GM21717 (cell line): ENCODE results near the gene PLA2G2E.
"Not testable (repeated sequence)": the region's sequence is repeated elsewhere in the genome, so short reads cannot be mapped to it uniquely, and the experiment has no call there.

Experiments
- ATAC-seq: cut with Tn5 transposase; IDR thresholded peaks from one replicate; pipeline ENCODE4 v1.9.1; 2021; ENCODE audit warnings: mild to moderate bottlenecking, moderate library complexity; ENCODE audit not compliant: unreplicated experiment

PLA2G2E gene

DNA sequence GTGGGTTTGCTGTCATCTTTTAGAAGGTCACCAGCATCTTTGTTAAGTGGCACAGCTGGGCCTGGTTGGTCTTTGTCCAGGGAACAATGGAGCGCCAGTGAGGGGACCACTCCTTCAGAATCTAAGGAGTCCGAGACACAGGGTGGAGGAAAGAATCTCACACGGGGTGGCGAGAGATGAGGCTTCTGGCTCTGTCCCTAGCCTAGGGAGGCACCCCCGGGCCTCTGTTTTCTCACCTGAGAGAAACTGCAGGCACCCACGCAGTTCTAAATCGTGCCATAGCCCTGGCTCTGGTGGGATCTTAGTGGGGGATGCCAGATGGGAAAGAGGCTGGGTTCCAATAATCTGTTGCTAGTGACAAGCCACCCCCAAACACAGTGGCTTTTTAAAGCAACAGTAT lies 10.9 kb upstream of the PLA2G2E start:
- no peak for ATAC-seq

DNA sequence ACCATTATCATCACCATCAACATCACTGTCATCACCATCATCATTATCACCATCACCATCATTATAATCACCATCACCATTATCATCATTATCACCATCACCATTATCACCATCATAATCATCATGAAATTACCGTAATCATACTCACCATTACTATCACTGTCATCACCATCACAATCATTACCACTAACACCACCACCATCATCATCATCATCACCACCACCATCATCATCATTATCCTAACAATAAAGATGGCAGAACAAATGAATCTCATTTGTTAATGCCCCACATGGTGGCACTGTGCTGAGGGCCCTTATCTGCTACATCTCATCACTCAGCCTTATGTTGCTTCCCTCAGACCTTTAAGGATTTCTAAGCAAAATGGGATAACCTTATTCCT lies 9.4 kb upstream of the PLA2G2E start:
- ATAC-seq = no peak

DNA sequence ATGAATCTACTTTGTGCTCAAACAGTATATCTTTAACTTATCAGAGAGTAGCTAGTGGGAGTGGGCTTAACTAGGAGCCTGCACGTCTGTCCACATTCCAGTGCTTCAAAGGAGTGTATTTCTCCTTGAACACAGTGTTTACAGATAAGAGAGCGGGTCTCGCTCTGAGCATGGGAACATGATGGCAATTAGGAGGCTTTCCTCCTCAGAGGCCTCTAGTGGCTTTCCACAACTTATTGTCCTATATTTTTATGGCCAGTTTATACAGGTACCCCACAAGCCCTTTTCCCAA lies 3.7 kb upstream of the PLA2G2E start:
- ATAC-seq = not testable (repeated sequence)

DNA sequence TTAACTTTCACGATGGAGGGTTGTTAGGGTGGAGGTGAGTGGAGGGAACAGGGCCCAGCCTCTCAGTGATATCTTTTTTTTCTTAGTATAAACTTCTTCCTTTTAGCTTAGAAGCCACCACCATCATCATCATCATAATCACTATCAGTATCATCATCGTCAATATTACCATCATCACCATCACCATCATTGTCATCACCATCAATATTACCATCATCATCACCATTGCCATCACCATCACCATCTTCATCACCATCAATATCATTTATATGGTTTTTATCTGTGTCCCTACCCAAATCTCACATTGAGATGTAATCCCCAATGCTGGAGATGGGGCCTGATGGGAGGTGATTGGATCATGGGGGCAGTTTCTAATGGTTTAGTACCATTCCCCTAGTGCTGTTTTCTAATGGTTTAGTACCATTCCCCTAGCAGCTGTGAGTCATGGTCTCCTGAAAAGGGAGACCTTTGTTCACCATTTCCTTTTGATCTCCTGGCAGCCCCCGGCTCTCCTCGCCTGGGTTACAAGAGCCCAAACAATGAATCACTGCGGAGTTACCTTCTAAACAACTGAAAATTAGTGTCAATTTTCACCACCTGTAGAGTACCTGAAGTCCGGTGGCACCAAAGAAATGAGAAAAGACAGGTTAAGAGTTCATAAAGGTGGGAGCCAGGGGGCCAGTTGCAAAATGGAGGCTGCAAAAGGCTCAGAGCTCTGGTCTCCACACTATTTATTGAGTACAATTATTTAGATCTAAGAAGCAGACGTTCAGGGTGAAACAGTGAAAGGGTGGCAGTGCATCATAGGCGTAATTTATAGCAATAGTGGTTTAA lies 3.1 kb upstream of the PLA2G2E start:
- ATAC-seq = no peak

DNA sequence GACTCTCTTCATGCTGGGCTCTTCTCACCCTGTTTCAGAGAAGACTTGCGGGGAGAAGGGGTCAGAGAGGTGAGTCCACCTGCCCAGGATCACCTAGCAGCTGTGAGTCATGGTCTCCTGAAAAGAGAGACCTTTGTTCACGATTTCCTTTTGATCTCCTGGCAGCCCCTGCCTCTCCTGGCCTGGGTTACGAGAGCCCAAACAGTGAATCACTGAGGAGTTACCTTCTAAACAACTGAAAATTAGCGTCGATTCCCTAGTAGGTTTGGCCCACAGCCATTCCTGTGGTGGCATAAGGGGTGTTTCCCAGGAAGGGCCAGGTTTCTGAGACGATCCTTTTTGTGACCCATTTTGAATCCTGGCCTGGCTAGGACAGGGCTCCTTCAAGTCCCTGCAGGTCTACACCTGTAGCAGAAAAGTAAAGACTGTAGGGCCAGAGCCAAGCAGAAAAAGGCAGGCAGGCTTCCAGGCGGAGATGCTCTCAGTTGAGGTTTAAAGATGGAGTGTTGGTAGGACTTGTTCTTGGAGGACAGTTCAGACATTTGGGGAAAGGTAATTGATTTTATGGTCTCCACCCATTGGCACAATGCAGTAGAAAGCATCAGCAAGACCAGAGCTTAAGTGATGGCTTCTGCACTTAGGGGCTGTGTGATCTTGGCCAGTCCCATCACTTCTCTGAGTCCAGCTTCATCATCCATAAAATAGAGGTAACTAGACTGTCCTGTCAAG lies 2.1 kb upstream of the PLA2G2E start:
- no peak for ATAC-seq

DNA sequence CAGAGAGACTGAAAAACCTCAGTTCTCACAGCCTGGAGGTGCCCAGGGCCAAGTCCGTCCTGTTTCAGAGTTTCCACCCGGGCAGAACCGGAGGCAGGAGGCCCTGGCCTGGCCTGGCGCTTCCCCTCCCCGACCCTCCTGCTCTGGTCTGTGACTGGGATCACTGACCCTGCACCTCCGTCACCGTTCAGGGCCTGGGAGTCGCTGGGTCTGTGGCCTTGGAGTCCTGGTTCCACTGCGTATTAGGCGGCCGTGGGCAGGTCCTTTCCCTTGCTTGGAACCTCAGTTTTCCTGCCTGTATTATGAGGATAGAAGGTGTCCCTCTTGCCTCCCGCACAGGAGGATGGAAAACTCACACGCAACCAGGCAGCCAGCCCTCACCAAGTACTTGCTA lies 533 bp upstream of the PLA2G2E start:
- ATAC-seq = no peak

DNA sequence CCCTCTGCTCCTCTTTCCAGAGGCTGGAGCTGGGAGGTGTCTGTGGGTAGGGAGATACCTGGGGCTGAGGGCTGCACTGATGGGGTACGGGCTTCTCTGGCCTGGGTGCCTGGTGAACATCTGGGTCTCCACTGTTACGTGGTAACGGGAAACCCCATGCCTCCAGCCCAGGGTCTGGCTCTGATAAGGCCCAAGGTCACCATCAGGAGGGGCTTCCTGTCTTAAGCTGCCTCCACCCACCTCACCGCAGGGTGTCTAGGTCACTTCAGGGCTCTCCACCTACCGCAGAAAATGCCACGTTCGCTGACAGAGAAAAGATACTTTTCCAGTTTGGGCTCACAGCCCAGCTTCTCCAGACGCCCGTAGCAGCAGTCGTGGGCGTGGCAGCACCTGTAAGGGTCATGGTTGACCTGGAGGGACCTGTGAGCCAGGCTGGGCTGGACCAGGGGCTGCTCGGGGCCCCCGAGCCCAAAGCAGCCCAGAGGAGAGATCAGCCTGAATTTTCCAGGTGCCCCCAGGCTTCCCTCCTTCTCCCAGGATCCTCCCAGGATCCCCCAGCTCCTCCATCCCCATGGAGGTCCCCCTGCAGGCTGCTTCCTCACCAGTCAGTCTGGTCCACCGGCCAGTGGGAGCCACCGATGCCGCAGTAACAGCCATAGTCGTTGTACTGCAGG lies 1.3 kb downstream of the PLA2G2E start:
- ATAC-seq = no peak

DNA sequence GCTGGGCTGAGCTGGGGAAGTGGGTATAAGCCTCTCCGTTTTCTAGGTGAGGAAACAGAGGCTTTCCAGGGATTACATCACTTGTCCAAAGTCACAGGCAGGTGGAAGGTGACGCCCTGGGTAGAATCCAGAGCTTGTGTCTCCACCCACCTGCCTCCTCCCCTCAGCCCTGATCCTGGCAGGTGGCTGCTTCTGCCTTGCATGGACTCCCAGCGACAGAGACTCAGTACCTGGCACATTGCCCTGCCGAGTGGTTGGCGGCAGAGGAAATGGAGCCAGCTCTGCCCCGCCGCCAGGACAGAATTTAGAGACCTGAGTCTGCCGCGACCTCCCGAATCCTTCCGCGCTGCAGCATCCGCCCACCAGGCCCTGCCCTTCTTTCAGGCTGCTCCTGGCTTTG lies 2.1 kb downstream of the PLA2G2E start:
- ATAC-seq = no peak

DNA sequence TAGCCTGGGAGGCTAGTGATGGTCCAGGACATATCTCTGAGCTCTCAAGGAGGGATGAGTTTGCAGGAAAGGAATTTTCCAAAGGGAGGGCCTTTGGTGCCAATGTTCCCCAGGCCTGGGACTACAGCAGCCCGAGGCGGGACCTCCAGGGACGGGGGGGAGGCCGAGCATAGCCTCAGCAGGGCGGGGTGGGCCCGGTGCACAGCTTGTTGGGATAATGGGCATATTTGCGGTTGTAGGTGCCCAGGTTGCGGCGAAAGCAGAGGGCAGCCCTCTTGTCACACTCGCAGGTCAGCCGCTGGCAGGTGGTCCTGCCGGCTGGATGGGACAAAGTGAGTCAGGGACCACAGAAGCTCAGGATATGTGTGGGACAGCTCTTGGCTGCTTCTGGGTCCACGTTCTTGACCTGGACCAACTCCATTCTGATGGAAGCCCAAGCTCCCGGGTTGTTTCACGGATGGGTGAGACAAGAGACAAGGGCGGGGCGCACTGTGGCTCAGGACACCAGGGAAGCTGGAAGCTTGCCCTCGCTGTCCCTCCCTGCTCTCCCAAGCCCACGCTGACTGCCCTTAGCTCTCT lies 3.2 kb downstream of the PLA2G2E start:
- ATAC-seq = no peak

DNA sequence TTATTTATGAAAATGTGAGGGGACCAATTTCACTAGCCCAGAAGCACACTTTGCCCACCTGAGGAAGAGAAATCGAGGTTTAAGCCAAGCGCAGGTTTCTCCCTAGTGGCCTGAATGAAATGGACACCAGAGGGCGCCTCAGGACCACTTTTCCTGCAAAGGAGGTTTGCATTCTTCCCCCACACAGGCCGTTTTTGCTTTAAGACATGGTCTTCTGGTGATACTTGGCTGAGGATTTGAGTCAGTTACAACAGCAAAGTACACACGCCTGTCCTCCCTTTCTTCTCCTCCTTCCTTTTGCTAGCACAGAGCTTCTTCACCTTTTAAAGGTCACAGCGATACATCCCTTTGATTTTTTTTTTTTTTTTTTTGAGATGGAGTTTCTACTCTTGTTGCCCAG lies 5.4 kb downstream of the PLA2G2E start:
- no peak for ATAC-seq

DNA sequence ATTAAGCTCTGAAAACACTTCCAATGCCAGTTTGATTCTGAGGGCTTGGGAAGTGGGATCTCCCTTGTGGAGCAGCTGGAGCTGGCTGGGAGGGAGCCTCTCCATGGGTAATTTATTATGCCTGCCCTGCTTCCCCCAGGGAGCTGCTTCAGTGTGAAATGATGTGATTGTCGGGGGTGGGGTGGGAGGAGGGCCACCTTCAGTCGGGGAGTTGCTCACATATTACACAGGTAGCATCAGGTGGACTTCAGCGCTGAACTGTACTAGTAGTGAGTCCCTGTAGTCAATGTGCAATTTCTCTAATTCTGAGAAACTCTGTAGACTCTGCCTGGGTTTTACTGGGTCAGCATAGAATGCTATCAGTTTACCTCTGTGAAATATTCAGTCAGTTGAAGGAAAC lies 12.8 kb downstream of the PLA2G2E start:
- ATAC-seq = no peak

DNA sequence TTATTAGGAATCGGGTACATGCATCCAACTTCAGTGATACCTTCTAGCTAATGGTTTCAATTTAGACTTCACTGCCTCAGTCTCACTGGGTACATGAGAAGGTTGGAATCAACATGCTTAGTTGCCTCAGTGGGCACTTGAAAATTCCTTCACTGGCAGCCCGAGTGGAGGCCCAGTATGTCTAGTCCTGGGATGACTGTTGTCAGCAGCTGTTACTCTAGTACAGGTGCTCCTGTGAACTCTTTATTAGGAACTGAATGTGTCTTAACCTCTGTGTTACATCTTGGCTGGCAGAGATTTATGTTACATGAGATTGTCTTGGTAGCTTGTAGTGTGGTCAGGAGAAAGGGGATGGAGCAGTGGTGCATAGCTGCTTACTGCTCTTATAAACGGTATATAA lies 13.4 kb downstream of the PLA2G2E start:
- ATAC-seq = no peak

DNA sequence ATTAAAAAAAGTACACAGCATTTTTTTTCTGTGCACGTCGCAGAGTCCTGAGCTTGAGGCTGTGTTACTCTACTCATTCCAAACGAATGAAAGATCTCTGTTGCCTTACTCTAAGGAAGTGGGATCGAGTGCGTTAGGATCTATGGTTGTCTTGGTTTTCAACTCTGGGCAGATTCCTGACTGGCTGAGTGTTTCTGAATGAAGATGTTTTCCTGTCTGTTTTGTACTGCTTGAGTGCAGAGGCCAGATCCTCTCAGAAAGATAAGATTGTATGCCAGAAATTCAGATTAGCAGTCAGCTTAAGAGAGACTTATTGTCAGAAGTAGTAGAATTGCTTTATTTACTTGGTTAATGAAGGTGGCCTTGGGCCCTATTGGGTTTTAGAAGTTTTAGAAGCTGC lies 14.0 kb downstream of the PLA2G2E start:
- ATAC-seq = no peak

DNA sequence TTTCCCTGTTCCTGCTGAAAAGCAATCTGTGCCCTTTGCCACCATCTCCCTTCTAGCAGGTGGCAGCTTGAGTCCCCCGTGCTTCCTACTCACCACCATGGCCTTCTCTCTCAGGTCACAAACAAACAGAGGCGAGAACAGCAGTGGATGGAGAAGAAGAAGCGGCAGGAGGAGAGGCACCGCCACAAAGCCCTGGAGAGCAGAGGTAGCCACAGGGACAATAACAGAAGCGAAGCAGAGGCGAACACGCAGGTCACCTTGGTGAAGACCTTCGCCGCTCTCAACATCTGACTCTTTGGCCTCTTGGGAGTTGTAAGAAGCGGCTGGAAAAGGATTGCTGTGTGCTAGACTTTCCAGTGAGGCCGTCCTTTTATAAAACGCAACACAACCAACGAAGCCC lies 16.0 kb downstream of the PLA2G2E start:
- no peak for ATAC-seq

DNA sequence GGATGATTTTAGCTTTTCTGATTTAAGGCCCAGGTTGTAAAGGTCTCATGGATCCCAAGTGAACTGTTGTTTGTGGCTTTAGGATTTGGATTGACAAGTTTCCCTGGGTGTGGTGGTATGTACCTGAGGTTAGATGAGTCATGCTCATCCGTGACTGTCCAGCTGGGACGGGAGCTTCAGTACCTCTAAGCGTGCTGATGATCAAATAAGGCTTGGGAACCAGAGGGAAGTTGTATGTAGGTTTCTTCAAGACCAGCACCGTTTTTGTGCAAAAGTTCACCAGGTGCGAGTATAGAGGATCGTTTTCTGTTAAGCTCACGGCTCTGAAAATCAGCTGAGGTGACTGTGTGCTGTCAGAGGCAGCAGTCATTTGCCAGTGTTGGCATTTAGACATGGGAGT lies 19.8 kb downstream of the PLA2G2E start:
- ATAC-seq = no peak

DNA sequence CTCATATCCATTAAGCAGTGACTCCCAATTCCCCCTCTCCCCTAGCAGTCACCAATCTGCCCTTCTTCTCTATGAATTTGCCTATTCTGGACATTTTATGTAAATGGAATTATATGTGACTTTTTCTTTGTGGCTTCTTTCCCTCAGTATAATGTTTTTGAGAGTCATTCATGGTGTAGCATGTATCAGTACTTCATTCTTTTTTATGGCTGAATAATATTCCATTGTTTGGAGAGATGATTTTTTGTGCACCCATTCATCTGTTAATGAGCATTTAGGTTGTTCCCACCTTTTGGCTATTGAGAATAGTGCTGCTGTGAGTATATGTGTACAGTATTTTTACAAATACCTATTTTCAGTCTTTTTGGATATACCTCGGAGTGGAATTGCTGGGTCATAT lies 21.8 kb downstream of the PLA2G2E start:
- ATAC-seq = no peak

DNA sequence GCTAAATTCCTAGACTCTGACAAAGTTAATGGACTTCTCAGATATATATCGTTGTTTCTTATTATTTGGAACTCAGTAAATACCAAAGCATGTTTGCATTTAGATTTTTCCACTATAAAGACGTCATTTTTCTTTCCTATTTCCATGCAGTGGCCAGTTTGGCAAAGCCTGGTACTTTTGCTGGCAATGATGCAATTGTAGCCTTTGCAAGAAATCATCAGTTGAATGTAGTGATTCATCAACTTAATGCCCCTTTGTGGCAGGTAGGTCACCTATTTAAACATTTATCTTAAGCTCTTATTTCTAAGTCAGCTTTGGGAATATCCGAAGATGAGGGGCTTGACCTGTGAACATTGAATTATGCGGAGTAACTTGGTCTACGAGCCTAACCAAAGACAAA lies 29.2 kb downstream of the PLA2G2E start:
- no peak for ATAC-seq

DNA sequence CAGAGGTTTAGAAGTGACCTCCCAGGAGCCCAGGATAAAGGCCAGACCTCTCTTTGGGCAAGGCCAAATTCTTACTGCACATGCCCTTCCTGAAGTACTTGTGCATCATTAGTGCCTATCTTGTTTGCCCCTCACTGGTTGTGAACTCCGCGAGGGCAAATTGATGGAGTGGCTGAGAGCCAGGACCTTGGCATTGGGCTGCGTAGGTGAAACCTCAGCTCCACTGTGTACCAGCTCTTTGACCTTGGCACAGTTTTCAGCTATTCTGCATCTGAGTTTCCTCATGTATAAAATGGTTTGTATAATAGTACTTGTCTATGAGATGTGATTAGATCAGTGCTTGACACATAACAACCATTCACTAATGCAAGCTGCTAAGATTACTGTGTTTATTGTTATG lies 29.7 kb downstream of the PLA2G2E start:
- ATAC-seq = no peak

DNA sequence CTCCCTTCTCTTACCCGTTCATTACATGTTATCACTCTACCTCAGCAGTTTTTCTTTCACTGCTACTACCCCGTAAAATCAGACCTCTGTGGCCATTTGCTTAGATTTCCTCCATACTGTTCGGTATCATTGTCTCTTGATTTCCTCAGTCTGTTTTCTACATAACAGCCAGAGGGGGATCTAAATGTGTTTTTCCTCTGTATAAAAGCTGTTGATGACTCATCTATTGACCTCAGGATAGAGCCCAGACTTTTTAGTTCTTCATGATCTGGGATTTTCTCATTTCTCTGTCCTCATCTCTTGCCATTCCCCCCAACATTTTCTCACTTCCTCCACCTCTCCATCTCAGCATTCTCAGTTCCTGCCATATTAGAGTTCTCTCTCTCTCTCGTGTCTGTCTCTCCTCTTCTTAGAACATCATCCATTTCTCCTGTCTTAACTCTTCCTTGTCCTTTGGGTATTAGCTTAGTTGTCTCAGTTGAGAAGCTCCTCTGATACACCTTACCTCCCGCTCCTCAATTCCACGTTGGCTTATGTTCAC lies 30.7 kb downstream of the PLA2G2E start:
- no peak for ATAC-seq

DNA sequence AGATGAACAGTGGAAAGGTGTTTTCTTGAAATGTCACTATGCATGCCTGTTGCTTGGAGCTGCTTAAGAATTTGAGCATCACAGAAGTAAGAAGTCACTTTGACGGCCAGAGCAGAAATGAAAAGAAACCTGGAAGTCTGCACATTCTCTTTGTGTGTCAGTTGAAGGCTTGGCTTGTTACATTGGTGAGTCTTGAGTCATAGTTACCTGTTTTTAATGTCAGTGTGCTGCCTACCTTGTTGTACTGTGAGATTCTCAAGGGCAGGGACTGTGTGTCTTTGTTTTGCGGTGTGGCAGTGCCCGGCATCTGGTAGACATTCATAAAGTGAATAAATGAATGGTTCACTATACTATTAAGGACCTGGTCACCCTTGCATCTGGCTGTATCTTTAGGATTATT lies 31.3 kb downstream of the PLA2G2E start:
- ATAC-seq = no peak

DNA sequence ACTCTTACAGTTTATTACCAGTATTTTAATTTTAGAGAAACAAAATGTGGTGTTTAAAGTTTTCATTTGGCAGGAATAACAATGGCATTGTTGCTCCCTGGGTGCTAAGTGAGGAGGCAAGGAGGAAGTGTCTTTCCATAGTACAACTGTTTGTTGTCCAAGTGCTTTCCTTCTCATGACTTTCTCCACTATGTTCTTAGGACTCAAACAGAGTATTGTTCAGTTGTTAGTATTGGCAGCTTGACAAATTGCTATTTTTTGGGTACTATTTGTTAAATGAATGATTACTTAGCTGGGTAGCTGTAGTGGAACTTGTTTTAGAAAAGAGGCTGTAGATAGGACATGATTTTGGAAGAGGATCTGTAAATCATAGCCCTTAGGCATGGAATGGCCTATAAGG lies 33.8 kb downstream of the PLA2G2E start:
- no peak for ATAC-seq

DNA sequence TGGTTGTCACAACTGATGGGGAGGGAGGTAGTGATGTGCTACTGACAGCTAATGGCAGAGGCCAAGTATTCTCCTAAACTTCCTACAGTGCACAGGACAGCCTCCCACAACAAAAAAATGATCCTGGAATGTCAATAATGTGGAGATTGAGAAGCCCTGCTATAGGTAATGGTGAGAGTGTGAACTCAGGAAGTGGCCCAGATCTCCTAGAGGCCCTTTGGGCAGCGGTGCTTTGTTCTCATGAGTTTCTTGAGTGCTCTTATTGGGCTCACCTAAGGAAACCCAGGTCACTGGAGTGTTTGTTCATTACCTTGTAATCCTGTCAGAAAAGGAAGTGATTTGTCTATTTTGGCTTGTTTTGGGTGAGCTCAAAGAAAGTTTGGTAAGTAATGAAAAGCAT lies 35.3 kb downstream of the PLA2G2E start:
- ATAC-seq = no peak
